ENCODE results near the gene SYN1. TPM values are rescaled to one million over a fixed set of nuclear protein-coding genes. Genes with fewer than 3 reads are reported as not detected.

The SYN1 gene
- total and polyA plus RNA-seq, 4 donors = 0.09 to 2.5 (median 0.60) TPM

- peaks cover 0 to 16% (median 7%) of the 10 kb centered on the region in 4 donors for H3K36me3 ChIP-seq (ENCODE audit: control insufficient read depth in 4 of 4, insufficient read depth in 3 of 4, low read depth in 1 of 4, low read length in 3 of 4)
- DNase-seq (ENCODE audit: low spot score) = peak; percentile 94
- peak within 1 kb of the TSS; percentile 33 to 69 for H3K9ac ChIP-seq (ENCODE audit: low read depth in 1 of 2, low read length in 2 of 2)
- H3K9me3 ChIP-seq (ENCODE audit: control insufficient read depth in 4 of 4, low read length in 3 of 4) = no peaks in the 10 kb centered on the region
- H3K27ac ChIP-seq (ENCODE audit: low read depth in 1 of 2, low read length in 2 of 2) = peak within 1 kb of the TSS; percentile 89 to 91
- peak within 1 kb of the TSS; percentile 64 to 82 (median 78) for H3K4me3 ChIP-seq (ENCODE audit: low read depth in 1 of 3, low read length in 3 of 3)
- no peaks in the 10 kb centered on the region for H3K27me3 ChIP-seq (ENCODE audit: control insufficient read depth in 4 of 4, insufficient read depth in 4 of 4, low read length in 3 of 4)
- TF ChIP-seq SP1 (IDR thresholded peaks at IDR 0.05) (peak; percentile 93), EGR1 (IDR thresholded peaks at IDR 0.05; ENCODE audit: low read depth in 2 of 2) (no peak), GABPA (IDR thresholded peaks at IDR 0.05 in 1 of 2, conservative IDR thresholded peaks at IDR 0.05 in 1 of 2) (peak in 1 of 2 donors; percentile 74), FOXA1 (IDR thresholded peaks at IDR 0.05) (no peak), RAD21 (IDR thresholded peaks at IDR 0.05) (peak in 1 of 2 donors; percentile 15), NR2F2 (IDR thresholded peaks at IDR 0.05) (peak; percentile 49), YY1 (IDR thresholded peaks at IDR 0.05) (peak; percentile 92), ATF3 (IDR thresholded peaks at IDR 0.05) (peak; percentile 9), RXRA (IDR thresholded peaks at IDR 0.05) (peak; percentile 70 to 74), ZBTB33 (IDR thresholded peaks at IDR 0.05) (peak; percentile 8)
- TF ChIP-seq, protein P1, sequence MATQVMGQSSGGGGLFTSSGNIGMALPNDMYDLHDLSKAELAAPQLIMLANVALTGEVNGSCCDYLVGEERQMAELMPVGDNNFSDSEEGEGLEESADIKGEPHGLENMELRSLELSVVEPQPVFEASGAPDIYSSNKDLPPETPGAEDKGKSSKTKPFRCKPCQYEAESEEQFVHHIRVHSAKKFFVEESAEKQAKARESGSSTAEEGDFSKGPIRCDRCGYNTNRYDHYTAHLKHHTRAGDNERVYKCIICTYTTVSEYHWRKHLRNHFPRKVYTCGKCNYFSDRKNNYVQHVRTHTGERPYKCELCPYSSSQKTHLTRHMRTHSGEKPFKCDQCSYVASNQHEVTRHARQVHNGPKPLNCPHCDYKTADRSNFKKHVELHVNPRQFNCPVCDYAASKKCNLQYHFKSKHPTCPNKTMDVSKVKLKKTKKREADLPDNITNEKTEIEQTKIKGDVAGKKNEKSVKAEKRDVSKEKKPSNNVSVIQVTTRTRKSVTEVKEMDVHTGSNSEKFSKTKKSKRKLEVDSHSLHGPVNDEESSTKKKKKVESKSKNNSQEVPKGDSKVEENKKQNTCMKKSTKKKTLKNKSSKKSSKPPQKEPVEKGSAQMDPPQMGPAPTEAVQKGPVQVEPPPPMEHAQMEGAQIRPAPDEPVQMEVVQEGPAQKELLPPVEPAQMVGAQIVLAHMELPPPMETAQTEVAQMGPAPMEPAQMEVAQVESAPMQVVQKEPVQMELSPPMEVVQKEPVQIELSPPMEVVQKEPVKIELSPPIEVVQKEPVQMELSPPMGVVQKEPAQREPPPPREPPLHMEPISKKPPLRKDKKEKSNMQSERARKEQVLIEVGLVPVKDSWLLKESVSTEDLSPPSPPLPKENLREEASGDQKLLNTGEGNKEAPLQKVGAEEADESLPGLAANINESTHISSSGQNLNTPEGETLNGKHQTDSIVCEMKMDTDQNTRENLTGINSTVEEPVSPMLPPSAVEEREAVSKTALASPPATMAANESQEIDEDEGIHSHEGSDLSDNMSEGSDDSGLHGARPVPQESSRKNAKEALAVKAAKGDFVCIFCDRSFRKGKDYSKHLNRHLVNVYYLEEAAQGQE (IDR thresholded peaks at IDR 0.05) = peak; percentile 45
- under 1% methylated on average over 59 of the region's 59 CpGs for WGBS
- H3K4me1 ChIP-seq (ENCODE audit: control insufficient read depth in 4 of 4, insufficient read depth in 4 of 4, low read length in 3 of 4) = peaks cover 7 to 28% (median 20%) of the 10 kb centered on the region in 4 donors
These were observed 58.6 kb downstream of the SYN1 start, which contains the start of gene ARAF for GRCh38 chrX:47560934-47561658. Gene ARAF, plus strand, starts transcription at chrX:47561205. Its CDS starts 1,763 bp downstream, at chrX:47562968.

DNA sequence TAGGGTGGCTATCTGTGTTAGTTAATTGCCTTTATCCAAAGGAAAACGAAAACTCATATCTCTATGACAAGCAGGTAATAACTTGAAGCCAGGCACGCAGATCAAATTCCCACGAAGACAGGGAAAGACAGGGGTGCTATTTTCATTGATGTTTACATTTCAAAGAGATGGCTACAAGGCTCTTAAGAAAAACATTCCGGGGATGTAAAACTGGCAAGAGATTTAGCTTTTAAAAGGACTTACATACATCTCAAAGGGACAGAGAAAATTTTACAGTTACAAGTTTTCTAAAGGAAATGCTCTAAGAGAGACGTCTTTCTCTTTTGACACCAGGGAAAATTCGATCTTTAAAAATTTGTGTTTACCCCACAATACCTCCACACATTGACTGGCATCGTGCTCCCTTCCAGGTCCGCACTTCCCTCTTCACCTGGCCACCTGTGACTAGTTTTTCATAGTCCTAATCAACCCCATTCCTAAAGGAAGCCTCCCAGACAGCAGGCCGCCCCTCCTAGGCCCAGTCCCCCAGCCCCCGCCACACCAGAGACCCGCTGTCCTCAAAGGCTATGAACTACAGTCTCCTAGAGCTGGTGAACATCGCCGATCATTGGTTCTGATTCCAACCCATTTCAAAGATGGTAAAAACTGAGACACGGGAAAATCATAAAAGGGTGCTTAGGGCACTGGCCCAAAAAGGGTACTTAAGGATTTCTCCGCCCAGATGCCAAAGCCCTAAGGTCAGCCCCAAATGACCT is 59.3 kb downstream of the SYN1 start:
- Histone ChIP-seq H3K4me3 (ENCODE audit: low read depth in 1 of 3, low read length in 3 of 3) (peak overlapping the region in 2 of 3 donors; percentile 42 to 44), H3K4me1 (ENCODE audit: control insufficient read depth in 4 of 4, insufficient read depth in 4 of 4, low read length in 3 of 4) (peaks cover 9 to 32% (median 20%) of the 10 kb centered on the region in 4 donors), H3K36me3 (ENCODE audit: control insufficient read depth in 4 of 4, insufficient read depth in 3 of 4, low read depth in 1 of 4, low read length in 3 of 4) (peaks cover 0 to 16% (median 7%) of the 10 kb centered on the region in 4 donors), H3K27ac (ENCODE audit: low read depth in 1 of 2, low read length in 2 of 2) (peak overlapping the region; percentile 89 to 91), H3K9ac (ENCODE audit: low read depth in 1 of 2, low read length in 2 of 2) (peak overlapping the region; percentile 33 to 60), H3K9me3 (ENCODE audit: control insufficient read depth in 4 of 4, low read length in 3 of 4) (no peaks in the 10 kb centered on the region), H3K27me3 (ENCODE audit: control insufficient read depth in 4 of 4, insufficient read depth in 4 of 4, low read length in 3 of 4) (no peaks in the 10 kb centered on the region)
- TF ChIP-seq ATF3 (IDR thresholded peaks at IDR 0.05) (no peak), SP1 (IDR thresholded peaks at IDR 0.05) (no peak), NR2F2 (IDR thresholded peaks at IDR 0.05) (peak; percentile 54), TAF1 (conservative IDR thresholded peaks at IDR 0.05) (no peak), JUND (IDR thresholded peaks at IDR 0.05) (no peak), HNF4G (IDR thresholded peaks at IDR 0.05) (no peak), MAX (IDR thresholded peaks at IDR 0.05) (peak; percentile 12), FOXA2 (IDR thresholded peaks at IDR 0.05) (no peak), GABPA (IDR thresholded peaks at IDR 0.05 in 1 of 2, conservative IDR thresholded peaks at IDR 0.05 in 1 of 2) (no peak)
- DNase-seq (ENCODE audit: low spot score) = no peak
- 8% methylated on average over 15 of the region's 15 CpGs for WGBS
